NB4 (cell line): ENCODE measurements around the gene TBC1D21.

Experiments
- POLR2A ChIP-seq: IDR thresholded peaks from 2 replicates; pipeline ENCODE4 v1.6.1; 2011; ENCODE audit warnings: mild to moderate bottlenecking; ENCODE audit not compliant: insufficient read length; ENCODE audit errors: extremely low read depth
- TF ChIP-seq, protein P1 (sequence below): IDR thresholded peaks from one replicate; pipeline ENCODE4 v1.5.1; 2012; ENCODE audit warnings: low read depth, low read length

DNA sequence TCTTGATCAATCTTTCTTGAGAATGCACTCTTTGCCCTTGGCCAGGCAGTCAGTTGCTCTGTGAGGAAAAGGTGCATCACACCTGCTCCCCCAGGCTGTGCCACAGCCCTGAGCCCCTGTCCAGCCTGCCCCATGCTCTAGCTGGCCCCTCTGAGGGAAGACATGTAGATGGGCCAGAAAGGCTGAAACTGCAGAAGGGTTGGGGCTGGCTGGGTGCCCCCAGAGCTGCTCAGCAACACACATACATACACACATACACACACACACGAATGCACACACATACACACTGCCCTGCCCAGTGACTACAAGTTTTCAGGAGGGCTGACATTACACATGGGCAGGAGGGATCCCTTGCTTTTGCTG, 16.4 kb downstream of the TBC1D21 start:
- TF ChIP-seq, protein P1, sequence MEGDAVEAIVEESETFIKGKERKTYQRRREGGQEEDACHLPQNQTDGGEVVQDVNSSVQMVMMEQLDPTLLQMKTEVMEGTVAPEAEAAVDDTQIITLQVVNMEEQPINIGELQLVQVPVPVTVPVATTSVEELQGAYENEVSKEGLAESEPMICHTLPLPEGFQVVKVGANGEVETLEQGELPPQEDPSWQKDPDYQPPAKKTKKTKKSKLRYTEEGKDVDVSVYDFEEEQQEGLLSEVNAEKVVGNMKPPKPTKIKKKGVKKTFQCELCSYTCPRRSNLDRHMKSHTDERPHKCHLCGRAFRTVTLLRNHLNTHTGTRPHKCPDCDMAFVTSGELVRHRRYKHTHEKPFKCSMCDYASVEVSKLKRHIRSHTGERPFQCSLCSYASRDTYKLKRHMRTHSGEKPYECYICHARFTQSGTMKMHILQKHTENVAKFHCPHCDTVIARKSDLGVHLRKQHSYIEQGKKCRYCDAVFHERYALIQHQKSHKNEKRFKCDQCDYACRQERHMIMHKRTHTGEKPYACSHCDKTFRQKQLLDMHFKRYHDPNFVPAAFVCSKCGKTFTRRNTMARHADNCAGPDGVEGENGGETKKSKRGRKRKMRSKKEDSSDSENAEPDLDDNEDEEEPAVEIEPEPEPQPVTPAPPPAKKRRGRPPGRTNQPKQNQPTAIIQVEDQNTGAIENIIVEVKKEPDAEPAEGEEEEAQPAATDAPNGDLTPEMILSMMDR: no peak
- TF ChIP-seq POLR2A: no peak
